BJ (cell line): ENCODE results near the gene EFCAB8. TPM values are rescaled to one million over a fixed set of nuclear protein-coding genes. Genes with fewer than 3 reads are reported as not detected.
"Not testable (repeated sequence)": the region's sequence is repeated elsewhere in the genome, so short reads cannot be mapped to it uniquely, and the experiment has no call there.

ENCODE experiments used
- CTCF ChIA-PET: fragments of 350-600 bp; formaldehyde crosslinking; extraction: SDS; loops from one replicate; lab custom pipeline; 2021; ENCODE audit warnings: antibody characterized with exemption, inconsistent platforms; lab: Yijun Ruan, JAX
- POLR2A ChIA-PET: fragments of 300-600 bp; sonication (Branson Sonifier 250); formaldehyde crosslinking; extraction: SDS; loops from one replicate; lab custom pipeline; 2021; ENCODE audit warnings: antibody characterized with exemption; lab: Charles Lee
- DNase-seq: peaks from one replicate; pipeline ENCODE4 v3.0.0-alpha.2; 2011; ENCODE audit warnings: low read depth
- H3K27me3 ChIP-seq: 2 replicates; pipeline ENCODE4 v1.6.0; 2011; ENCODE audit warnings: low read length; ENCODE audit not compliant: control insufficient read depth, insufficient read depth
- H3K36me3 ChIP-seq: 2 replicates; pipeline ENCODE4 v1.5.1; 2011; ENCODE audit warnings: low read length; ENCODE audit not compliant: control insufficient read depth, insufficient read depth
- H3K4me3 ChIP-seq: 2 replicates; pipeline ENCODE4 v1.5.1; 2011; ENCODE audit warnings: low read depth, mild to moderate bottlenecking, control low read depth, low read length
- polyA plus RNA-seq: library from polyadenylated mRNA; depleted of rRNA; stranded (reverse); fragments of >200 nt; gene quantifications from 2 replicates; pipeline ENCODE4 v1.2.3, GENCODE V29; 2011
- TF ChIP-seq, protein P1 (sequence below): IDR thresholded peaks from 2 replicates; pipeline ENCODE4 v1.5.1; 2011; ENCODE audit warnings: low read depth, mild to moderate bottlenecking, control low read depth, inconsistent platforms, low read length, moderate library complexity; ENCODE audit not compliant: insufficient read depth

Gene EFCAB8
- polyA plus RNA-seq, 1 experiment, result not detected

DNA sequence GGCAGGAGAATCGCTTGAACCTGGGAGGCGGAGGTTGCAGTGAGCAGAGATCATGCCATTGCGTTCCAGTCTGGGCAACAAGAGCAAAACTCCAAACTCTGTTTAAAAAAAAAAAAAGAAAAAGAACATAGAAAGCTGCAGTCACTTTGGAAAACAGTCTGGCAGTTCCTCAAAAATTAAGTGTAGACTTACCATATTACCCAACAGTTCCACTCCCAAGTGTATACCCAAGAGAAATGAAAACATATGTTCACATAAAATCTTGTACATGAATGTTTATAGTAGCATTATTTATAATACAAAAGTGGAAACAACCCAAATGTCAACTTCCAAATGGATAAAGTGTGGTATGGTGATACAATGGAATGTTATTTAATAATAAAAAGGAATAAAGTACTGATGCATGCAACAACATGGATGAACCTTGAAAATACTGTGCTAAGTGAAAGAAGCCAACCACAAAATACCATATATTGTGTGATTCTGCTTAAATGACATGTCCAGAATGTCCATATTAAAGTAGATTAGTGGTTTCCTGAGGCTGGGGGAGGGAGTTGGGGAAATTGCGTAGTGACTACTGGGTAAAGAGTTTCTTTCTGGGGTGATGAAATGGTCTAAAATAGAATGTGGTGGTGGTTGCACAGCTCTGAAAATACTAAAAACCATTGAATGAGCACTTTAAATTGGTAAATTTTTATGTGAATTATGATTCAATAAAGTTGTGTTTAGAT is 82.6 kb downstream of the EFCAB8 start:
- TF ChIP-seq, protein P1, sequence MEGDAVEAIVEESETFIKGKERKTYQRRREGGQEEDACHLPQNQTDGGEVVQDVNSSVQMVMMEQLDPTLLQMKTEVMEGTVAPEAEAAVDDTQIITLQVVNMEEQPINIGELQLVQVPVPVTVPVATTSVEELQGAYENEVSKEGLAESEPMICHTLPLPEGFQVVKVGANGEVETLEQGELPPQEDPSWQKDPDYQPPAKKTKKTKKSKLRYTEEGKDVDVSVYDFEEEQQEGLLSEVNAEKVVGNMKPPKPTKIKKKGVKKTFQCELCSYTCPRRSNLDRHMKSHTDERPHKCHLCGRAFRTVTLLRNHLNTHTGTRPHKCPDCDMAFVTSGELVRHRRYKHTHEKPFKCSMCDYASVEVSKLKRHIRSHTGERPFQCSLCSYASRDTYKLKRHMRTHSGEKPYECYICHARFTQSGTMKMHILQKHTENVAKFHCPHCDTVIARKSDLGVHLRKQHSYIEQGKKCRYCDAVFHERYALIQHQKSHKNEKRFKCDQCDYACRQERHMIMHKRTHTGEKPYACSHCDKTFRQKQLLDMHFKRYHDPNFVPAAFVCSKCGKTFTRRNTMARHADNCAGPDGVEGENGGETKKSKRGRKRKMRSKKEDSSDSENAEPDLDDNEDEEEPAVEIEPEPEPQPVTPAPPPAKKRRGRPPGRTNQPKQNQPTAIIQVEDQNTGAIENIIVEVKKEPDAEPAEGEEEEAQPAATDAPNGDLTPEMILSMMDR, result no peak
- ChIA-PET CTCF (interaction anchor here (0.7 to 1.0 kb wide), 2 partner anchors 10 to 122 kb away, joined by 3 to 5 read pairs; partner anchors contain the start of gene MAPRE1), POLR2A (no interaction called here)
- no peak for DNase-seq
- Histone ChIP-seq H3K27me3 (peaks cover 3% of the 10 kb centered on the region), H3K36me3 (no peaks in the 10 kb centered on the region), H3K4me3 (no peak overlapping the region)

DNA sequence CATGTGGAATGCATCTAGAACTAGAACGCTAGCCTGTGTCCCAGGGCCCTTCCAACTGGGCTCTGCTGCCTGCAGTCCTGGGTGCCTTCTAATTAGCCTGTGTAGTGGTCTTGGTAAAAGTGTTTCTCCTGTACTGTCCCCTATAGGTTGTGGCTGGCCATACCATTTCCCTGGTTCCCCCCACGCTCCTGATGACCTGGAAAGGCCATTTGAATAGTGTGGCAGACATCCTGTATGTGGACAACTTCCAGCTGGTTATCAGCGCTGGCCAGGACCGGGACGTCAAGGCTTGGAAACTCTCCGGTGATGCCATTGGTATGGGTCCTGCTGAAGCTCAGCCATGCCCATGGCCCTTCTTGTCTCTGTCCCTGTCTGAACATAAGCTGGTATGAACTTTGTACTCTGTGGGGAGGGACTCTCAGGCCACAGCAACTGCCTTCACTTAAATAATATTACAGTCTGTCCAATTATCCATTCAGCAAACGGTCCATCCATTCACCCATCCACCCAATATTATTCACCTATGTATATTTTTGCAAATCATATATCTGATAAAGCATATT is 84.8 kb downstream of the EFCAB8 start:
- CTCF ChIA-PET, result interaction anchor here (3.4 to 4.9 kb wide), 3 partner anchors 21 to 153 kb away, joined by 16 to 63 read pairs (median 46); no protein-coding TSS in a partner anchor
- POLR2A ChIA-PET, result no interaction called here
- TF ChIP-seq, protein P1, result no peak
- Histone ChIP-seq H3K27me3 (peaks cover 4% of the 10 kb centered on the region), H3K4me3 (no peak overlapping the region), H3K36me3 (no peaks in the 10 kb centered on the region)
- DNase-seq, result no peak

DNA sequence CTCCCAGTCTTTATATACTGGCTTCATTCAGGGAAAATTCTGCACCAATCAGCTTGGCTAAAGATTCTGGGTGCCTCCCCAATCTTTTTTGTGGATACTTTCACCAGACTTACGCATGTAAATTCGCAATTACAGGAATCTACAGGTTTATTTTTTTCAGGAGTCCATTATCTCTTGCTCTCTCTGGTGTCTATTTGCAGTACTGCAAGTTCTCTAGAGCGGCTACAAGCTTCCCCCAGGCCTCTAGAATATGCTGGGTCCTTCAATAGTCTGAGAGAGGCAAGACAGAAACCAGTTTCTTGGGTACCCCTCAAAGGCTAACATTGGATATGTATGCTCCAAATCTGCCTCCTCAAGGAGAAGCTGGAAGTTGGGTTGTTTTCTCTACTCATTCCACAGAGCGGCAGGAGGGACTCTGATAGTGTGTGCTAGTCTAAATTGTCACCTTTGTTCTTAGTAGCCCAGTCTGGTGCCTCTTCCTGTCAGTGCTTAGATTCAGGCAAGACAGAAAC is 87.0 kb downstream of the EFCAB8 start:
- ChIA-PET POLR2A (interaction anchor here (0.8 kb wide), 1 partner anchor 306 kb away, joined by 4 read pairs; no protein-coding TSS in a partner anchor), CTCF (interaction anchor here (0.6 to 4.9 kb wide), 26 partner anchors 9 to 223 kb away, joined by 3 to 63 read pairs (median 5); no protein-coding TSS in a partner anchor)
- Histone ChIP-seq H3K36me3 (no peaks in the 10 kb centered on the region), H3K27me3 (peaks cover 5% of the 10 kb centered on the region), H3K4me3 (no peak overlapping the region)
- TF ChIP-seq, protein P1, result peak; percentile 71
- no peak for DNase-seq

DNA sequence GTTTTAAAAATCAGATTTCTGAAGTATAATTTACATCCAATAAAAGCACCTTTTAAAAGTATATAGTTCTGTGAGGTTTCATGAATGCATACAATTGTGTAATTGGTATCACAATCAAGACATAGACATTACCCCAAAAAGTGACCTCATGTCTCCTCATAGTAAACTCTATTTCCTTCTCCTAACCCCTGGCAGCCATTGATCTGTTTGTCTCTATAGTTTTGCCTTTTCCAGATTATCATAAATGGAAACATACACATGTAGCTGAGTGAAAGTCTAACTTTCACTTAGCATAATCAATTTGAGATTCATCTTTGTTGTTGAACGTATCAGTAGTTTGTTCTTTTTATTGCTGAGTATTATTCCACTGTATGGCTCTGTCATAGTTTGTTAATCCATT is 87.9 kb downstream of the EFCAB8 start:
- POLR2A ChIA-PET, result no interaction called here
- peaks cover 5% of the 10 kb centered on the region for H3K27me3 ChIP-seq
- H3K4me3 ChIP-seq, result no peak overlapping the region
- no peak for DNase-seq
- CTCF ChIA-PET, result interaction anchor here (0.8 to 4.9 kb wide), 8 partner anchors 10 to 162 kb away, joined by 4 to 63 read pairs (median 13); no protein-coding TSS in a partner anchor
- TF ChIP-seq, protein P1, result no peak
- H3K36me3 ChIP-seq, result no peaks in the 10 kb centered on the region

DNA sequence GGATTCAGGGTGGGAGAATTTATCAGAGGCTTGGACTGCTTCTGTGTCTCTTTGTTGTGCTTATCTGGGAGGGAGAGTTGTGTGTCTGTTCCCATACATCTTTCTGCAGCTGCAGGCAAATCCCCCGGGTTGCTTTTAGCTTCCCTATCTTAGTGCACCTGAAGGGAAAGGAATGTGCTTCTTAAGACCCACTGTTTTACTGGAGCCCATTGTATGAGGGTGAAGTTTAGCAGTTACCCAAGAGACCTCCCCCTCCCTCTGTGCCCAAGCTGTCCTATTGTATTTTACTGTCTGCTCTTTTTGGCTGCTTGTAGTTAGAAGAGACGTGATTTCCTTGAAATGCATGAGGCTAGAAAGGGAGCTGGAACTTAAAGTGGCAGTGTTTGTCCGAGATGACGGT is 91.8 kb downstream of the EFCAB8 start:
- DNase-seq, POLR2A ChIA-PET, H3K4me3 ChIP-seq, H3K36me3 ChIP-seq, H3K27me3 ChIP-seq: not testable (repeated sequence)
- CTCF ChIA-PET, result interaction anchor here (1.6 to 2.9 kb wide), 2 partner anchors 48 to 161 kb away, joined by 5 to 10 read pairs; no protein-coding TSS in a partner anchor
